ENCODE data around the gene ZBTB40.

The ZBTB40 gene

DNA sequence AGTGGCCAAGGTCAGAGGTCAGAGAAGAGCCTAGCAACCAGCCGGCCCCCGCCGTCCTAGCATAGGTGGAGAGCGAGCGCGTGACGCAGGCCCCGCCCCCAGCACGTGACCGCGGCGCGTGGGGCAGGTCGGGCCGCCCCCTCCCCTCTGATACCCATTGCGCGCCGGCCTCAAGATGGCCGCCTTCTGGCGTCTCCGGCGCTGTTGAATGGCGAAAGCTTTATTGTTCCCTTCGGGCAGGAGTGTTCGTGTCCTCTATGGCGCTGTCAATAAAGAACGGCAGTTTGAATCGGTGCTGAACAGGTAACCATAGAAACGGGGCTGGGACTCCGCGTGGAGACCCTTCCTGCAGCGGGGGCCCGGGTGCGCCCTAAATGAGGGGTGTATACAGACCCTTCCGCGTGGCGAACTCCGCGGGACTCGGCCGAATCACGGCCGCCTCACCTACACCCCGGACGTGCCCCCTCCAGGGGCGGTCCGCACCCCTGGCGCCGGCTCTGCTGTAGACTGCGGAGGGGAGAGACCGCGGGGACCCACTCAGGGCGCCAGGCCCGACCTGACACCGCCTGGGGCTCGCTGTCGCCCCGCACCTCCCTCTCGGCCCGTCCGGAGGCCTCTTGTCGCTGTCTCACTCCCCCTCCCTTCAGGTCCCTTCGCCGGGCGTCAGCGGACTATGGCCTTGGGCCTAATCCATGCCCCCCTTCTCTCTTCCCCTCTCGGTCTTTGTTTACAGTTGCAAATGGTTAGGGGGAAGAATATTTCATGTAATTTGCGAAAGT, at the start of gene ZBTB40:
Gene ZBTB40 (plus strand): TSS at position 150 of the 779 bp plus-strand sequence. CDS start 38,098 bp downstream, outside the sequence.
- peak; percentile 92 for DNase-seq

- DNase-seq: no peak
Measured at GRCh38 chr1:22402356-22403053, 49.1 kb upstream of the ZBTB40 start.

GRCh38 chr1:22404486-22404885, 47.2 kb upstream of the ZBTB40 start:
- no peak for DNase-seq

GRCh38 chr1:22406722-22407495, 44.7 kb upstream of the ZBTB40 start:
- DNase-seq: no peak

GRCh38 chr1:22408230-22408629, 43.4 kb upstream of the ZBTB40 start:
- DNase-seq: no peak

DNA sequence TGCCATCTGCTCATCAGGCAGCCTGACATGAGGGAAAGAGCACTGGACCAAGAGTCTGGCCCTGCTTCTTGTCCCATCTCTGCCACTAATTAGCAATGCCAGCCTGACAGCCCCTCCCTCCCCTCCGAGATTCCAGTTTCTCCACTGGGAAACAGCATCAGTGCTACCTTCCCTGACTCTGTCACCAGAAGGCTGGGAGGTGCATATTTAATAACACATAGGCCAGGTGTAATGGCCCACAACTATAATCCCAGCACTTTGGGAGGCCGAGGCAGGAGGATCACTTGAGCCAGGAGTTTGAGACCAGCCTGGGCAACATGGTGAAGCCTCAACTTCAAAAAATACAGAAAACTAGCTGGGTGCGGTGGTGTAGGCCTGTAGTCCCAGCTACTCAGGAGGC, 41.2 kb upstream of the ZBTB40 start:
- DNase-seq: no peak

DNA sequence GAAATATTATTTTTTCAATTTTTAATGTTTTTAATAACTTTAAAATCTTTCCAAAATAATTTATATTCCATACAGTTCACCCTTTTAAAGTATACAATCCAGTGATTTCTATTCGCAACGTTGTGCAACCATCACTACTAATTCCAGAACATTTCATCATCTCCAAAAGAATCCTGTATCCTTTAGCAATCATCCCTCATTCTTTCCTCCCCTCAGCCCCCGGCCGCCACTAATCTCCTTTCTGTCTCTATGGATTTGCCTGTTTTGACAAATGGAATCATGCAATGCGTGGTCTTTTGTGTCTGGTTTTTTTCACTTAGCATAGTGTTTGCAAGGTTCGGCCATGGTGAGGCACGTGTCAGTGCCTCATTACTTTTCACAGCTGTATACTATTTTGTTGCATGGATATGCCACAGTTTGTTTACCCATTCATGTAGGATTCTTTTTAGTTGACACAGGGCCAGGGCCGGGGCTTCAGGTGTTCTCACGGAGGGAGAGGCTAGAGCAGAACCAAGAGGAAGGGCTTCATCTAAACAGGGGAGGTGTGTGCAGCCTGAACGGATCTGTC, 40.6 kb upstream of the ZBTB40 start:
- no peak for DNase-seq

DNA sequence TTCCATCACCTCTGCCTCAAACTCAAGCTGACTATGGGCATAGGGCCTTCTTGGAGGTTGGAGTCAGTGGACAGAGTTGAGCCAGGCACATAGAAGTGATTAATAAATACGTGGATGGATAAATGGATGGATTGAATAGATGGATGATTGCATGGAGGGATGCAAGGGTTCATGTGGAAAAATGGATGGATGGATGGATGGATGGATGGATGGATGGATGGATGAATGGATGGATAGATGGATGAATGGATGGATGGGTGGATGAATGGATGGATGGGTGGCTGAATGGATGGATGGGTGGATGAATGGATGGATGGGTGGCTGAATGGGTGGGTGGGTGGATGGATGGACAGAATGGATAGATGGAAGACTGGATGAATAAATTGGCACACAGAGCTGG, 40.1 kb upstream of the ZBTB40 start:
- DNase-seq: no peak

DNA sequence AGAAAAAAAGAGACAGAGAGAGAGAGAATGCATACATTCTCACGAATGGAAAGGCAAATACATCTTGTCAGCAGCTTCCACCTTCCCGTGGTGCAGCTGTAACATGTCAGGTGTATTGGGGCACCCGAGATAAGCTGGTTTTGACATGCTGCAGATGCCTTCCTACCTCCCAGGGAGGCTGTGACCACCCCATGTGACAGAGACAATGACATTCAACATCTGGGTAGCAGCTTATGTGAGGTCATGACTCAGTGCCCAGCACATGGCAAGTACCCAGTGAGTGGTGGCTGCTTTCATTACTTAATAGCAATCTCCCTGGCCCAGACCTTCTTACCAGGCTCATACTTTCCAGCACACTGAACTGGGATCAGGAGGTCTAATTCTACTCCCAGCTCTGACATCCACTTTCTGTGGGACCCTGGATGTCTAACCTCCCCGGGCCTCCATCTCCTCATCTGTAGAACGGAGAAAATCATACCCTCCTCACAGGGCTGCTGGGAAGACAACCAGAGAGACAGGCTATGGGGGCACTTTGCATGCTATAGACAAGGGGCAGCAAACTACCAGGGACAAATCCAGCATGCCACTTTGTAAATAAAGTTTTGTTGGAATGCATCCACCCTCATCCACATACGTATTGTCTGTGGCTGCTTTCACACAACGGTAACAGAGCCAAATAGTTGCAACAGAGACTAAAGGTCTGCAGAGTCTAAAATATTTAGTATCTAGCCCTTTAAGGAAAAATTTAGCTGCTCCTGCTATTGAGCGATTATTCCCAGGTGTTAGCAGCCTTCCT, 38.5 kb upstream of the ZBTB40 start:
- DNase-seq: peak; percentile 42

- DNase-seq: peak; percentile 82
Measured at GRCh38 chr1:22413799-22414198, 37.9 kb upstream of the ZBTB40 start.

- peak; percentile 94 for DNase-seq
Measured at GRCh38 chr1:22414244-22414751, 37.4 kb upstream of the ZBTB40 start.

DNA sequence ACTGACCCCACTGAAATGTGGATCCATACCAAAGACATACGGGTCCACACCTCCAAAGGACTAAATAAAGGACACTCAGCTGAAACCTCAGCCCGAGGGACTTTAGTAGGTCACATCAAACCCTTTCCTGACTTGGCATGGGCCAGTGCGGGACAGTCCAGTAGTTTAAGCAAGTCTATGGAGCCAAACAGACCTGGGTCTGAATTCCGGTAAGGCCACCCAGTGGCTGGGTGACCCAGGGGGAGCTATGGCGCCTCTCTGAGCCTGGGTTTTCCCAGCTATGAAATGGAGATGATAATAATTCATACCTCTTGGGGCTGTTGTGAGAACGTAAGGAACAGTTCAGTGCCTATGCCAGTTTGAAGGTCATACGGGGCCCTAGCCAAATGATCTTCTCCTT, 36.2 kb upstream of the ZBTB40 start:
- DNase-seq: no peak

DNA sequence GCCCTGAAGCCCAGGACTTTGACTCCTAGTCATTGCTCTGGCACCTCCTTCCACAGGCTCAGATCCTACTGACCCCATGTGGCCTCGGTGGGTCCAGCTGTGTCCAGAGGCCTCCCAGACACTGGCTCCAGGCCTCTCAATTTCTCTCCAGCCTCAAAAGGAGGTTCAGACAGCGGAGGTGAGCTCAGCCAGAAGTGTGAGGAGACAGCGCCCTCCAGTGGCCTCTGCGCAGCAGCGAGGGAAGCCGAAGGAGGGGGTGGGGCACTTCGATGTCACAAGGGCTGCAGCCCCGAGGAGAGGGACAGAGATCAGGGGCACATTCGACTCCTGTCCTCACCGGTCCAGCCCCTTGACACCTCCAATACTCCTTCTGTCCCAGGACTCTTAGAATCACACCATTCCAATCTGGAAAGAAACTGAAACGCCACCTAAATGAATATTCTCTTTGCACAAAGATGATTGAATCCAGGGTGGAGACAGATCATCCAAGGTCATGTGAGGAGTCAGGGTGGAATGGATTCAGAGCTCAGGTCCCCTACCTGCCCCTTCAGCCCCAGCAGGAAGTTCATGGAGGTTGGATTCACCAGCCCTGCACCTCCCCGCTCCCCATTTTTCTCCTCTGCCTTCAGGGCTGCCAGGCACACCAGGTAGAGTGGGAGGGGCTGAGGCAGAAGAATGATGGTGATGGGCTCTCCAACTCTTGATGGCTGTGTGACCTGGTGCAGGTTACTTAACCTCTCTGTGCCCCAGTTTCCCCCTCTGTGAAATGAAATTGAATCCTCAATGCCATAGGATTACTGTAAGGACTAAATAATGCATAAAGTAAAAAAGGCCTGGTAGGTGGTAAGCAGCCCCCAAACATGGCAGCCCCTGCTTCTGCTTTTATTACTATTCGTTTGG, 34.8 kb upstream of the ZBTB40 start:
- peak; percentile 74 for DNase-seq

- DNase-seq: no peak
Measured at GRCh38 chr1:22417466-22417865, 34.2 kb upstream of the ZBTB40 start.

DNA sequence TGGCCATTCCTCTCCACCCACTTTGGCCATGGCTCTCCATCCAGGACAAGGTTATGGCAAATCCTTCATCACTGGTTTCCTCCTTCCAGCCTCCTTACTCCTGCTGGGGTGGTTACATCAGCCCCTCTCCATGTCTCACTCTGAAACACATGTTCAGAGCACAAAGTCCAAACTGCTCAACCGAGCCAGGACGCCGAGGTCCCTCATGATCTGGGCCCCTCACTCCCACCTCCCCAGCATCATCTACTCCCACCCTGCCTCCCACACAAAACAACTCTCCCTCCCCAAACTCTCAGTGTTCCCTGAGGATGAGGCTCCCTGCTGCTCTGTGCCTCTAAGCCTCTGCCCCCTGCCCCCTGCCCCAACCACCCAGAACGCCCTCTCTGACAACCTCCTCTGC, 33.3 kb upstream of the ZBTB40 start:
- DNase-seq: no peak

GRCh38 chr1:22418933-22419382, 32.7 kb upstream of the ZBTB40 start:
- peak; percentile 45 for DNase-seq

GRCh38 chr1:22420455-22421053, 31.1 kb upstream of the ZBTB40 start:
- DNase-seq: peak; percentile 80

GRCh38 chr1:22426781-22427180, 24.9 kb upstream of the ZBTB40 start:
- no peak for DNase-seq

- no peak for DNase-seq
Measured at GRCh38 chr1:22428672-22429071, 23.0 kb upstream of the ZBTB40 start.

- DNase-seq: no peak
Measured at GRCh38 chr1:22431965-22432364, 19.7 kb upstream of the ZBTB40 start.

DNA sequence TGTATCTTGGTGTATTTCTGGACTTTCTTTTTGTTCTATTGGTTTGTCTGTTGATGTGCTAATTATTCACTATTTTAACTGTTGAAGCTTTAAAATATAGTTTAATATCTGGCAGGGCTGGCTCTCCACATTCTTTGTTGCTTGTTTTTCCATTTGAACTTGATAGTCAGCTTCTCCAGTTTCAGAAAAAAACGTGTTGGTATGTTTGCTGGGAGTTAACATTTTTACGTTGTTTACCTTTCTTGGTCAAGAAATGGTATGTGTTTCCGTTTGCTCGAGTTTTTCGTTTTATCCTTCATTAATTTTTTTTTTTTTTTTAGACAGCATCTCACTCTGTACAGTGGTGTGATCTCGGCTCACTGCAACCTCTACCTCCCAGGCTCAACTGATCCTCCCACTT, 16.9 kb upstream of the ZBTB40 start:
- DNase-seq: no peak
